SK-N-SH (cell line): Measurements from ENCODE around the gene FGF5. TPM values are rescaled to one million over a fixed set of nuclear protein-coding genes. Genes with fewer than 3 reads are reported as not detected.
A peak's percentile ranks its signal among the peaks of the same experiment; 100 is the strongest.
"Not testable (repeated sequence)": the region's sequence is repeated elsewhere in the genome, so short reads cannot be mapped to it uniquely, and the experiment has no call there.

ENCODE experiments used
- CTCF ChIA-PET: fragments of 300-600, 350-600 bp; formaldehyde crosslinking; extraction: SDS; loops from one replicate; lab custom pipeline; 2021; lab: Yijun Ruan, JAX
- POLR2A ChIA-PET: fragments of 350-600 bp; sonication (Branson Sonifier 250); formaldehyde crosslinking; extraction: SDS; loops from one replicate; lab custom pipeline; 2020; ENCODE audit warnings: antibody characterized with exemption, inconsistent platforms; lab: Yijun Ruan, JAX
- DNase-seq: peaks from one replicate; pipeline ENCODE4 v3.0.0; 2012
- H2AFZ ChIP-seq: fragments of 200-600 bp; sonication (generic); 2 replicates; pipeline ENCODE4 v1.8.1; 2016; ENCODE audit warnings: antibody characterized with exemption, mild to moderate bottlenecking, low read depth
- H3F3A ChIP-seq: fragments of 200-600 bp; sonication (generic); replicated peaks from 2 replicates; pipeline ENCODE3; 2016; ENCODE audit warnings: antibody characterized with exemption, mild to moderate bottlenecking; ENCODE audit not compliant: insufficient read depth
- H3K27ac ChIP-seq, 2 experiments: fragments of 200-500 bp in 1 of 2; fragments of 200-600 bp in 1 of 2; sonication (Bioruptor generic) in 1 of 2; sonication (generic), shearing (Covaris generic) in 1 of 2; 2 replicates each; pipeline versions ENCODE4 v1.5.1 to v1.6.1; 2014 to 2016; ENCODE audit warnings: low read depth in 2 of 2, inconsistent platforms in 1 of 2, low read length in 1 of 2, mild to moderate bottlenecking in 1 of 2, mixed read lengths in 1 of 2
- H3K27me3 ChIP-seq: fragments of 200-600 bp; sonication (generic), shearing (Covaris generic); 2 replicates; pipeline ENCODE4 v1.6.1; 2016; ENCODE audit warnings: mixed run types; ENCODE audit not compliant: insufficient read depth
- H3K36me3 ChIP-seq, 2 experiments: fragments of 200-500 bp in 1 of 2; fragments of 200-600 bp in 1 of 2; sonication (Bioruptor generic) in 1 of 2; sonication (generic) in 1 of 2; replicated peaks in 1 of 2; 2 replicates each; pipeline versions ENCODE3 to v1.5.1; 2014 to 2016; ENCODE audit warnings: low read length in 1 of 2, mild to moderate bottlenecking in 1 of 2; ENCODE audit not compliant: insufficient read depth in 2 of 2, control insufficient read depth in 1 of 2
- H3K4me1 ChIP-seq, 2 experiments: fragments of 200-500 bp in 1 of 2; fragments of 200-600 bp in 1 of 2; sonication (Bioruptor generic) in 1 of 2; sonication (generic), shearing (Covaris generic) in 1 of 2; 2 replicates each; pipeline versions ENCODE4 v1.5.1 to v1.6.1; 2014 to 2016; ENCODE audit warnings: low read depth in 1 of 2, low read length in 1 of 2, mixed run types in 1 of 2; ENCODE audit not compliant: insufficient read depth in 2 of 2, control insufficient read depth in 1 of 2
- H3K4me2 ChIP-seq: fragments of 200-600 bp; sonication (generic), shearing (Covaris generic); 2 replicates; pipeline ENCODE4 v1.6.1; 2017; ENCODE audit warnings: mixed run types
- H3K4me3 ChIP-seq, 2 experiments: fragments of 200-500 bp in 1 of 2; fragments of 200-600 bp in 1 of 2; sonication (Bioruptor generic) in 1 of 2; sonication (generic), shearing (Covaris generic) in 1 of 2; 2 replicates each; pipeline versions ENCODE4 v1.5.1 to v1.8.1; 2014 to 2016; ENCODE audit warnings: low read depth in 2 of 2, inconsistent platforms in 1 of 2, low read length in 1 of 2, mild to moderate bottlenecking in 1 of 2, mixed read lengths in 1 of 2, moderate library complexity in 1 of 2
- H3K79me2 ChIP-seq: fragments of 200-600 bp; sonication (generic); 2 replicates; pipeline ENCODE4 v1.8.1; 2017; ENCODE audit warnings: mild to moderate bottlenecking; ENCODE audit not compliant: insufficient read depth
- H3K9ac ChIP-seq: fragments of 200-600 bp; sonication (generic); 2 replicates; pipeline ENCODE4 v1.6.1; 2017; ENCODE audit warnings: mixed run types
- H3K9me2 ChIP-seq: fragments of 200-600 bp; sonication (generic); 2 replicates; pipeline ENCODE4 v1.6.1; 2017; ENCODE audit warnings: mixed run types
- H3K9me3 ChIP-seq: fragments of 200-600 bp; sonication (generic); 2 replicates; pipeline ENCODE4 v1.6.1; 2017; ENCODE audit warnings: mixed run types, mild to moderate bottlenecking, moderate library complexity
- H4K20me1 ChIP-seq: fragments of 200-600 bp; sonication (generic); 2 replicates; pipeline ENCODE4 v1.6.1; 2017; ENCODE audit warnings: mild to moderate bottlenecking, mixed run types; ENCODE audit not compliant: insufficient read depth
- FOSL2 ChIP-seq: IDR thresholded peaks from 2 replicates; pipeline ENCODE4 v1.4.0; 2012; ENCODE audit warnings: low read depth, mild to moderate bottlenecking, moderate library complexity, borderline replicate concordance
- FOXJ3 ChIP-seq: sonication (generic); formaldehyde crosslinking; IDR thresholded peaks from 2 replicates; pipeline ENCODE4 v1.5.1; 2020; ENCODE audit warnings: mild to moderate bottlenecking, missing genetic modification reagents
- FOXM1 ChIP-seq: IDR thresholded peaks from 2 replicates; pipeline ENCODE4 v1.4.0; 2012; ENCODE audit warnings: low read depth, mild to moderate bottlenecking
- GABPA ChIP-seq: IDR thresholded peaks from 2 replicates; pipeline ENCODE4 v1.4.0; 2012; ENCODE audit warnings: low read depth, mild to moderate bottlenecking
- GATA2 ChIP-seq: sonication (generic); formaldehyde crosslinking; IDR thresholded peaks from 2 replicates; pipeline ENCODE4 v1.5.0; 2020; ENCODE audit warnings: mild to moderate bottlenecking, missing genetic modification reagents
- JUND ChIP-seq: IDR thresholded peaks from 2 replicates; pipeline ENCODE4 v1.4.0; 2012
- MXI1 ChIP-seq: IDR thresholded peaks from 2 replicates; pipeline ENCODE4 v1.6.1; 2012; ENCODE audit warnings: mild to moderate bottlenecking, low read depth, low read length, improper control_type of control experiment
- PBX3 ChIP-seq: IDR thresholded peaks from 2 replicates; pipeline ENCODE4; 2012
- POLR2AphosphoS5 ChIP-seq: IDR thresholded peaks from 2 replicates; pipeline ENCODE4 v1.6.1; 2012; ENCODE audit warnings: low read depth, low read length
- SIN3A ChIP-seq: IDR thresholded peaks from 2 replicates; pipeline ENCODE4 v1.6.1; 2012; ENCODE audit warnings: low read depth, mild to moderate bottlenecking, low read length, moderate library complexity, borderline replicate concordance
- TAF1 ChIP-seq: IDR thresholded peaks from 2 replicates; pipeline ENCODE4 v1.6.1; 2012; ENCODE audit warnings: low read depth, mild to moderate bottlenecking, low read length, moderate library complexity, borderline replicate concordance
- ZBTB33 ChIP-seq: IDR thresholded peaks from 2 replicates; pipeline ENCODE4 v1.4.0; 2012; ENCODE audit warnings: low read depth, borderline replicate concordance
- WGBS: methylation state at CpG from one replicate; pipeline ENCODE4 v1.1.6; 2017; ENCODE audit warnings: low lambda C conversion rate; 5-methylcytosine and 5-hydroxymethylcytosine counted together
- polyA plus RNA-seq, 3 experiments: library from polyadenylated mRNA; depleted of rRNA; stranded (reverse); fragments of >200 nt; gene quantifications; 2 replicates each; pipeline ENCODE4 v1.2.3, GENCODE V29; 2012

The FGF5 gene
- polyA plus RNA-seq, 1 of the 3 experiments (the other 2 are of a cell fraction), result 17.7 TPM

DNA sequence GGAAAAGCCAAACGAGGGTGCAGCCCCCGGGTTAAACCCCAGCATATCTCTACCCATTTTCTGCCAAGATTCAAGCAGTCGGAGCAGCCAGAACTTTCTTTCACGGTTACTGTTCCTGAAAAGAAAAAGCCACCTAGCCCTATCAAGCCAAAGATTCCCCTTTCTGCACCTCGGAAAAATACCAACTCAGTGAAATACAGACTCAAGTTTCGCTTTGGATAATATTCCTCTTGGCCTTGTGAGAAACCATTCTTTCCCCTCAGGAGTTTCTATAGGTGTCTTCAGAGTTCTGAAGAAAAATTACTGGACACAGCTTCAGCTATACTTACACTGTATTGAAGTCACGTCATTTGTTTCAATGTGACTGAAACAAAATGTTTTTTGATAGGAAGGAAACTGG lies 20.0 kb downstream of the FGF5 start (continued):
- TF ChIP-seq MXI1 (no peak), GATA2 (CRISPR knock-in tag) (no peak), TAF1 (no peak), FOSL2 (no peak)

DNA sequence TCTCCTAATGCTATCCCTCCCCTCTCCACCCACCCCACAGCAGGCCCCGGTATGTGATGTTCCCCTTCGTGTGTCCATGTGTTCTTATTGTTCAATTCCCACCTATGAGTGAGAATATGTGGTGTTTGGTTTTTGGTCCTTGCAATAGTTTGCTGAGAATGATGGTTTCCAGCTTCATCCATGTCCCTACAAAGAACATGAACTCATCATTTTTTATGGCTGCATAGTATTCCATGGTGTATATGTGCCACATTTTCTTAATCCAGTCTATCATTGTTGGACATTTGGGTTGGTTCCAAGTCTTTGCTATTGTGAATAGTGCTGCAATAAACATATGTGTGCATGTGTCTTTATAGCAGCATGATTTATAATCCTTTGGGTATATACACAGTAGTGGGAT lies 24.2 kb downstream of the FGF5 start:
- DNase-seq, H3K9me2 ChIP-seq, H3K27ac ChIP-seq, CTCF ChIA-PET, H3K9me3 ChIP-seq, H3K27me3 ChIP-seq, H3K9ac ChIP-seq, H3K4me3 ChIP-seq, H3K4me1 ChIP-seq, POLR2A ChIA-PET, H4K20me1 ChIP-seq, H2AFZ ChIP-seq, H3K4me2 ChIP-seq: not testable (repeated sequence)
- WGBS, result 85% methylated on average over 2 of the region's 2 CpGs
- Histone ChIP-seq H3K36me3 (peaks cover 46 to 72% of the 10 kb centered on the region in 2 experiments), H3K79me2 (peaks cover 76% of the 10 kb centered on the region), H3F3A (peaks cover 74% of the 10 kb centered on the region)

GRCh38 chr4:80294206-80294605 lies 27.7 kb downstream of the FGF5 start:
- Histone ChIP-seq H3K27me3 (no peaks in the 10 kb centered on the region), H3K9me2 (no peaks in the 10 kb centered on the region), H3K9ac (no peak overlapping the region), H3K4me3 (no peak overlapping the region), H2AFZ (no peak overlapping the region), H4K20me1 (no peaks in the 10 kb centered on the region; the same call in 1 of the 2 replicates), H3F3A (peaks cover 71% of the 10 kb centered on the region), H3K4me1 (peaks cover 0 to 7% of the 10 kb centered on the region in 2 experiments; a peak in 1 of 4 replicates), H3K79me2 (peaks cover 41% of the 10 kb centered on the region), H3K9me3 (no peaks in the 10 kb centered on the region), H3K4me2 (no peak overlapping the region), H3K27ac (peak overlapping the region in 1 of 2 experiments; percentile 56; a peak in 2 of 4 replicates), H3K36me3 (peaks cover 23 to 42% of the 10 kb centered on the region in 2 experiments)
- no peak for DNase-seq
- ChIA-PET POLR2A (no interaction called here), CTCF (no interaction called here)
- 86% methylated on average over 2 of the region's 2 CpGs for WGBS
- TF ChIP-seq FOXJ3, result no peak
- 0 out of 2 replicates have a peak, but pooled peaks have one; percentile 39 for TF ChIP-seq POLR2AphosphoS5
- peak; percentile 5; the same call in 1 of the 2 replicates for TF ChIP-seq JUND
- TF ChIP-seq FOXM1, result no peak

- Histone ChIP-seq H3K9me2 (no peaks in the 10 kb centered on the region), H3F3A (peaks cover 60% of the 10 kb centered on the region), H3K36me3 (peaks cover 15 to 36% of the 10 kb centered on the region in 2 experiments), H4K20me1 (no peaks in the 10 kb centered on the region), H3K79me2 (peaks cover 29% of the 10 kb centered on the region), H3K4me1 (peaks cover 0 to 7% of the 10 kb centered on the region in 2 experiments; a peak in 1 of 4 replicates)
- CTCF ChIA-PET, result no interaction called here
- DNase-seq, result no peak
- TF ChIP-seq GABPA (no peak), ZBTB33 (no peak), SIN3A (no peak), PBX3 (no peak), MXI1 (no peak)
- TF ChIP-seq, all 33 proteins: peak for 0
- WGBS, result 85% methylated on average over 3 of the region's 3 CpGs
- POLR2A ChIA-PET, result no interaction called here
- Histone ChIP-seq H3K4me3 (no peak overlapping the region), H3K27ac (peak overlapping the region in 1 of 2 experiments; percentile 56; a peak in 2 of 4 replicates), H3K4me2 (no peak overlapping the region), H2AFZ (no peak overlapping the region), H3K27me3 (no peaks in the 10 kb centered on the region), H3K9ac (no peak overlapping the region), H3K9me3 (no peaks in the 10 kb centered on the region)
Observed at GRCh38 chr4:80295336-80295735, 28.9 kb downstream of the FGF5 start.
